ENCODE data around the gene NEK1.

NEK1 gene

GRCh38 chr4:169361756-169362155 is 250.6 kb downstream of the NEK1 start:
- no peak for FAIRE-seq

- no peak for FAIRE-seq
These were observed 252.4 kb downstream of the NEK1 start for GRCh38 chr4:169359961-169360360.

GRCh38 chr4:169352360-169352759 is 260.0 kb downstream of the NEK1 start:
- FAIRE-seq, result no peak

- FAIRE-seq, result no peak
These were observed 260.5 kb downstream of the NEK1 start for GRCh38 chr4:169351872-169352271.

- FAIRE-seq, result no peak
These were observed 263.8 kb downstream of the NEK1 start for GRCh38 chr4:169348541-169348940.

- no peak for FAIRE-seq
These were observed 265.5 kb downstream of the NEK1 start for GRCh38 chr4:169346840-169347239.

- FAIRE-seq, result no peak
These were observed 267.1 kb downstream of the NEK1 start for GRCh38 chr4:169345316-169345721.

Data from colon (tissue), 2 donors.